Panc1 (cell line): ENCODE data around the gene CCND1. TPM values are rescaled to one million over a fixed set of nuclear protein-coding genes. Genes with fewer than 3 reads are reported as not detected.

Experiments
- ATAC-seq: fragments of 200-7000 bp; cut with Tn5 transposase; 2 replicates; pipeline ENCODE4 v1.9.1; 2020; ENCODE audit warnings: mild to moderate bottlenecking, moderate library complexity
- Bru-seq: library from RNA; stranded (reverse); fragments of 400-500 nt; gene quantifications from one replicate; lab custom pipeline; 2021; lab: Mats Ljungman, UMichigan
- BruChase-seq, 2 experiments: library from RNA; stranded (reverse); fragments of 400-500 nt; gene quantifications; one replicate each; lab custom pipeline; 2021; lab: Mats Ljungman, UMichigan
- BruUV-seq: library from RNA; stranded (reverse); fragments of 400-500 nt; replicated peaks from 2 replicates; lab custom pipeline; 2021; lab: Mats Ljungman, UMichigan
- CTCF ChIA-PET: fragments of 300-600 bp; sonication (Branson Sonifier 250); formaldehyde crosslinking; loops from one replicate; lab custom pipeline; 2022; ENCODE audit warnings: antibody characterized with exemption; lab: Charles Lee
- POLR2A ChIA-PET: fragments of 300-600 bp; sonication (Branson Sonifier 250); formaldehyde crosslinking; loops from one replicate; lab custom pipeline; 2022; ENCODE audit warnings: antibody characterized with exemption; lab: Charles Lee
- DNase-seq: peaks from one replicate; pipeline ENCODE4 v3.0.0-alpha.2; 2010; ENCODE audit warnings: low read depth, low spot score
- H3K27ac ChIP-seq: 2 replicates; pipeline ENCODE4 v1.5.1; 2011; ENCODE audit warnings: mild to moderate bottlenecking, low read length, inconsistent platforms
- H3K27me3 ChIP-seq: fragments of 200-500 bp; sonication (Bioruptor generic); 2 replicates; pipeline ENCODE4 v1.6.0; 2014; ENCODE audit warnings: low read length, inconsistent platforms; ENCODE audit not compliant: control insufficient read depth, insufficient read depth
- H3K36me3 ChIP-seq: fragments of 200-500 bp; sonication (Bioruptor generic); 2 replicates; pipeline ENCODE4 v1.5.1; 2014; ENCODE audit warnings: inconsistent platforms, mild to moderate bottlenecking, low read length, moderate library complexity; ENCODE audit not compliant: control insufficient read depth, insufficient read depth
- H3K4me1 ChIP-seq: 2 replicates; pipeline ENCODE4 v1.5.1; 2011; ENCODE audit warnings: inconsistent platforms, mild to moderate bottlenecking, low read length, moderate library complexity; ENCODE audit not compliant: control insufficient read depth, insufficient read depth
- H3K4me3 ChIP-seq, 2 experiments: 2 replicates each; pipeline ENCODE4 v1.5.1; 2011 to 2012; ENCODE audit warnings: low read depth in 2 of 2, low read length in 2 of 2, mild to moderate bottlenecking in 2 of 2, inconsistent platforms in 1 of 2, moderate library complexity in 1 of 2
- H3K9me3 ChIP-seq: fragments of 200-500 bp; sonication (Bioruptor generic); 2 replicates; pipeline ENCODE4 v1.5.1; 2014; ENCODE audit warnings: low read depth, mild to moderate bottlenecking, inconsistent platforms, low read length, moderate library complexity; ENCODE audit not compliant: control insufficient read depth, insufficient read depth
- CTCF ChIP-seq: fragments of 450-650 bp; IDR thresholded peaks from 2 replicates; pipeline ENCODE4 v1.5.1; 2017; ENCODE audit warnings: mild to moderate bottlenecking
- POLR2AphosphoS5 ChIP-seq: IDR thresholded peaks from 2 replicates; pipeline ENCODE4 v1.6.1; 2012; ENCODE audit warnings: mild to moderate bottlenecking, low read depth, low read length, moderate library complexity
- SIN3A ChIP-seq: IDR thresholded peaks from 2 replicates; pipeline ENCODE4 v1.6.1; 2012; ENCODE audit warnings: low read depth, mild to moderate bottlenecking, low read length, moderate library complexity, borderline replicate concordance; ENCODE audit not compliant: insufficient read depth
- TCF7L2 ChIP-seq: IDR thresholded peaks from 2 replicates; pipeline ENCODE4 v1.6.1; 2011; ENCODE audit warnings: mild to moderate bottlenecking, low read depth, low read length, inconsistent platforms
- in situ Hi-C: cut with HindIII; loops from 2 replicates; pipeline ENCODE4 v1.10.0; 2016; ENCODE audit warnings: low sequenced_read_pairs, low pct_unique_long_range_greater_than_20kb
- intact Hi-C: fragments of 100-400 bp; cut with micrococcal nuclease; formaldehyde crosslinking; loops from one replicate; pipeline ENCODE4 v1.10.0; 2022; ENCODE audit not compliant: unreplicated experiment
- long read RNA-seq: library from polyadenylated mRNA; unstranded; transcript quantifications from one replicate; pipeline ENCODE4 v2.0.0, GENCODE V29; 2021; ENCODE audit not compliant: unreplicated experiment
- polyA plus RNA-seq: library from polyadenylated mRNA; unstranded; fragments of >200 nt; gene quantifications from one replicate; pipeline ENCODE4 v1.2.1, GENCODE V29; 2012; ENCODE audit warnings: missing spikeins; ENCODE audit not compliant: insufficient read length
- total RNA-seq: library from RNA; stranded (reverse); gene quantifications from one replicate; pipeline ENCODE4 v1.2.1, GENCODE V29; 2021; ENCODE audit not compliant: unreplicated experiment
- TF ChIP-seq, protein P1 (sequence below), 2 experiments: IDR thresholded peaks; 2 replicates each; pipeline ENCODE4 v1.6.1; 2011 to 2012; ENCODE audit warnings: low read depth in 2 of 2, control low read depth in 1 of 2, low read length in 1 of 2, mild to moderate bottlenecking in 1 of 2, moderate library complexity in 1 of 2; ENCODE audit not compliant: insufficient read depth in 1 of 2

Gene CCND1
- total RNA-seq (259 TPM), Bru-seq, nascent RNA (percentile 95 among the genes with signal in this experiment), BruChase-seq, experiment 1, labeled RNA remaining after a 2-hour chase (percentile 99 among the genes with signal in this experiment), BruChase-seq, experiment 2, labeled RNA remaining after a 6-hour chase (percentile 99 among the genes with signal in this experiment)
- polyA plus RNA-seq, result 275 TPM
- long read RNA-seq, full-length matches to known transcripts, result 116 of 309 reads
- long read RNA-seq, partial matches to known transcripts, result 68 of 309 reads
- long read RNA-seq, other reads (novel, unspliced or antisense), result 125 of 309 reads

GRCh38 chr11:69640995-69641581, at the start of gene CCND1:
Gene CCND1, plus strand, starts transcription at chr11:69641156. Its CDS starts 158 bp downstream, at chr11:69641314.
- CTCF ChIA-PET, result no interaction called here

GRCh38 chr11:69592986-69593650, 47.8 kb upstream of the CCND1 start:
- CTCF ChIA-PET, result no interaction called here
- TF ChIP-seq POLR2AphosphoS5 (no peak), SIN3A (no peak), CTCF (no peak)
- TF ChIP-seq, protein P1, sequence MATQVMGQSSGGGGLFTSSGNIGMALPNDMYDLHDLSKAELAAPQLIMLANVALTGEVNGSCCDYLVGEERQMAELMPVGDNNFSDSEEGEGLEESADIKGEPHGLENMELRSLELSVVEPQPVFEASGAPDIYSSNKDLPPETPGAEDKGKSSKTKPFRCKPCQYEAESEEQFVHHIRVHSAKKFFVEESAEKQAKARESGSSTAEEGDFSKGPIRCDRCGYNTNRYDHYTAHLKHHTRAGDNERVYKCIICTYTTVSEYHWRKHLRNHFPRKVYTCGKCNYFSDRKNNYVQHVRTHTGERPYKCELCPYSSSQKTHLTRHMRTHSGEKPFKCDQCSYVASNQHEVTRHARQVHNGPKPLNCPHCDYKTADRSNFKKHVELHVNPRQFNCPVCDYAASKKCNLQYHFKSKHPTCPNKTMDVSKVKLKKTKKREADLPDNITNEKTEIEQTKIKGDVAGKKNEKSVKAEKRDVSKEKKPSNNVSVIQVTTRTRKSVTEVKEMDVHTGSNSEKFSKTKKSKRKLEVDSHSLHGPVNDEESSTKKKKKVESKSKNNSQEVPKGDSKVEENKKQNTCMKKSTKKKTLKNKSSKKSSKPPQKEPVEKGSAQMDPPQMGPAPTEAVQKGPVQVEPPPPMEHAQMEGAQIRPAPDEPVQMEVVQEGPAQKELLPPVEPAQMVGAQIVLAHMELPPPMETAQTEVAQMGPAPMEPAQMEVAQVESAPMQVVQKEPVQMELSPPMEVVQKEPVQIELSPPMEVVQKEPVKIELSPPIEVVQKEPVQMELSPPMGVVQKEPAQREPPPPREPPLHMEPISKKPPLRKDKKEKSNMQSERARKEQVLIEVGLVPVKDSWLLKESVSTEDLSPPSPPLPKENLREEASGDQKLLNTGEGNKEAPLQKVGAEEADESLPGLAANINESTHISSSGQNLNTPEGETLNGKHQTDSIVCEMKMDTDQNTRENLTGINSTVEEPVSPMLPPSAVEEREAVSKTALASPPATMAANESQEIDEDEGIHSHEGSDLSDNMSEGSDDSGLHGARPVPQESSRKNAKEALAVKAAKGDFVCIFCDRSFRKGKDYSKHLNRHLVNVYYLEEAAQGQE (IDR thresholded peaks at IDR 0.05; ENCODE audit: insufficient read depth in 1 of 2, low read depth in 2 of 2, low read length in 1 of 2), result no peak

More at GRCh38 chr11:69640995-69641581, at the start of gene CCND1:
- ATAC-seq (peak; percentile 69), DNase-seq (no peak)
- Histone ChIP-seq H3K27me3 (no peaks in the 10 kb centered on the region), H3K4me3 (peak within 1 kb of the TSS; percentile 80 to 93), H3K36me3 (peaks cover 10% of the 10 kb centered on the region; the same call in 1 of the 2 replicates), H3K9me3 (no peaks in the 10 kb centered on the region), H3K4me1 (peaks cover 47% of the 10 kb centered on the region), H3K27ac (peak within 1 kb of the TSS; percentile 98)
- TF ChIP-seq SIN3A (peak; percentile 92), POLR2AphosphoS5 (peak; percentile 99), CTCF (no peak; the same call in 1 of the 2 replicates), TCF7L2 (peak; percentile 98)
- TF ChIP-seq, protein P1 (IDR thresholded peaks at IDR 0.05; ENCODE audit: insufficient read depth in 1 of 2, low read depth in 2 of 2, low read length in 1 of 2), result 0 out of 4 replicates have a peak, but pooled peaks of 1 of the 2 experiments have one; percentile 67
- TSS peak; percentile 92 for BruUV-seq
- intact Hi-C loops (loop anchor here (2.0 to 5.0 kb wide), 3 partner anchors 264 to 514 kb away; no protein-coding TSS in a partner anchor), in situ Hi-C loops (no loop called here)
- POLR2A ChIA-PET, result interaction anchor here (0.6 kb wide), 1 partner anchor 281 kb away, joined by 6 read pairs; no protein-coding TSS in a partner anchor

More at GRCh38 chr11:69592986-69593650, 47.8 kb upstream of the CCND1 start:
- in situ Hi-C loops (no loop called here), intact Hi-C loops (no loop called here)
- Histone ChIP-seq H3K36me3 (no peaks in the 10 kb centered on the region), H3K4me3 (no peak overlapping the region), H3K27ac (no peak overlapping the region), H3K9me3 (no peaks in the 10 kb centered on the region), H3K4me1 (peaks cover 3% of the 10 kb centered on the region; the same call in 1 of the 2 replicates), H3K27me3 (no peaks in the 10 kb centered on the region)
- BruUV-seq, result no TSS peak
- POLR2A ChIA-PET, result no interaction called here
- ATAC-seq (no peak), DNase-seq (no peak)
